Chondrocyte (in vitro differentiated cells): ENCODE measurements around the gene SH3RF2. TPM values are rescaled to one million over a fixed set of nuclear protein-coding genes. Genes with fewer than 3 reads are reported as not detected.

ENCODE experiments used
- DNase-seq: peaks from one replicate; pipeline ENCODE4 v3.0.0; 2021; ENCODE audit warnings: mixed read lengths, low spot score
- H3K27ac Mint-ChIP-seq: one replicate; pipeline ENCODE4 v1.8.0; 2021; ENCODE audit warnings: mild to moderate bottlenecking, moderate library complexity, mixed read lengths; ENCODE audit not compliant: unreplicated experiment
- H3K27me3 Mint-ChIP-seq: 2 replicates; pipeline ENCODE4 v1.8.0; 2021; ENCODE audit warnings: low read depth, mixed read lengths
- H3K36me3 Mint-ChIP-seq: 2 replicates; pipeline ENCODE4 v1.8.0; 2021; ENCODE audit warnings: low read depth, mixed read lengths
- H3K4me1 Mint-ChIP-seq: 2 replicates; pipeline ENCODE4 v1.8.0; 2021; ENCODE audit warnings: low read depth, mild to moderate bottlenecking, mixed read lengths
- H3K4me3 Mint-ChIP-seq: one replicate; pipeline ENCODE4 v1.8.0; 2021; ENCODE audit warnings: mild to moderate bottlenecking, moderate library complexity, mixed read lengths; ENCODE audit not compliant: unreplicated experiment
- H3K9me3 Mint-ChIP-seq: 2 replicates; pipeline ENCODE4 v1.8.0; 2021; ENCODE audit warnings: low read depth, mixed read lengths
- total RNA-seq: library from RNA; stranded (reverse); gene quantifications from 3 replicates; pipeline ENCODE4 v1.2.1, GENCODE V29; 2021
- TF ChIP-seq, protein P1 (sequence below): fragments of 200-600 bp; sonication (generic); IDR thresholded peaks from 2 replicates; pipeline ENCODE4 v1.5.0; 2021; ENCODE audit warnings: antibody characterized with exemption, mild to moderate bottlenecking, moderate library complexity

The SH3RF2 gene
- total RNA-seq, 1 donor from 2014 or later: 0.42 TPM

- Mint-ChIP-seq H3K27ac (no peak overlapping the region), H3K36me3 (no peaks in the 10 kb centered on the region), H3K4me3 (no peak overlapping the region), H3K27me3 (no peaks in the 10 kb centered on the region), H3K4me1 (peaks cover 11% of the 10 kb centered on the region), H3K9me3 (no peaks in the 10 kb centered on the region)
- TF ChIP-seq, protein P1, sequence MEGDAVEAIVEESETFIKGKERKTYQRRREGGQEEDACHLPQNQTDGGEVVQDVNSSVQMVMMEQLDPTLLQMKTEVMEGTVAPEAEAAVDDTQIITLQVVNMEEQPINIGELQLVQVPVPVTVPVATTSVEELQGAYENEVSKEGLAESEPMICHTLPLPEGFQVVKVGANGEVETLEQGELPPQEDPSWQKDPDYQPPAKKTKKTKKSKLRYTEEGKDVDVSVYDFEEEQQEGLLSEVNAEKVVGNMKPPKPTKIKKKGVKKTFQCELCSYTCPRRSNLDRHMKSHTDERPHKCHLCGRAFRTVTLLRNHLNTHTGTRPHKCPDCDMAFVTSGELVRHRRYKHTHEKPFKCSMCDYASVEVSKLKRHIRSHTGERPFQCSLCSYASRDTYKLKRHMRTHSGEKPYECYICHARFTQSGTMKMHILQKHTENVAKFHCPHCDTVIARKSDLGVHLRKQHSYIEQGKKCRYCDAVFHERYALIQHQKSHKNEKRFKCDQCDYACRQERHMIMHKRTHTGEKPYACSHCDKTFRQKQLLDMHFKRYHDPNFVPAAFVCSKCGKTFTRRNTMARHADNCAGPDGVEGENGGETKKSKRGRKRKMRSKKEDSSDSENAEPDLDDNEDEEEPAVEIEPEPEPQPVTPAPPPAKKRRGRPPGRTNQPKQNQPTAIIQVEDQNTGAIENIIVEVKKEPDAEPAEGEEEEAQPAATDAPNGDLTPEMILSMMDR: no peak
- no peak for DNase-seq
These were observed 103.0 kb downstream of the SH3RF2 start for GRCh38 chr5:146039420-146039819.

- no peaks in the 10 kb centered on the region for H3K36me3 Mint-ChIP-seq
- DNase-seq: no peak
- no peak overlapping the region for H3K4me3 Mint-ChIP-seq
- no peak overlapping the region for H3K27ac Mint-ChIP-seq
- TF ChIP-seq, protein P1: no peak
- no peaks in the 10 kb centered on the region for H3K27me3 Mint-ChIP-seq
- H3K9me3 Mint-ChIP-seq: no peaks in the 10 kb centered on the region
- peaks cover 11% of the 10 kb centered on the region for H3K4me1 Mint-ChIP-seq
These were observed 104.1 kb downstream of the SH3RF2 start for GRCh38 chr5:146040527-146040926.

DNA sequence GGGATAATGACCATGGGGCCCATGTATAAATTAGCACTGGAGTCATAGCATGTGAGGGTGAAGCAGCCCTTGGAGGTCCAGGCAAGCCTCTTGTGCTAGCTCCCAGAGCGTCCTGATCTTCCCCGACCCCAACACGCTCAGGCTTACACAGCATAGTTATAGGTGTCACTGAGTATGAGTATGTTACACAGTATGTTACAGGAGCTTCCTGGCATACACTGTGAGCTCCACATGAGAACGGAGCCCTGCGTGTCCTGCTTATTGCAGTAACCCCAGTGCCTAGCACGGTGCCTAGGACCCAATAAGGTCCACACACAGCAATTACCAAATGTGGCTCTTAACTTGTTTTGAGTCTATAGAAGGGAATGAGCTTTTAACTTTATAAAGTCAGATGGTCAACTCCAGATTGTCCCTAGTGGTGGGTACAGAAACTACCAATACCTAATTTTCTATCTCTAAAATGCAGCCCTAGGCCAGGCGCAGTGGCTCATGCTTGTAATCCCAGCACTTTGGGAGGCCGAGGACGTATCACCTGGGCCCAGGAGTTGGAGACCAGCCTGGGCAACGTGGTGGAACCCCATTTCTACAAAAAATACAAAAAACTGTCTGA is 104.9 kb downstream of the SH3RF2 start:
- Mint-ChIP-seq H3K27me3 (no peaks in the 10 kb centered on the region), H3K36me3 (no peaks in the 10 kb centered on the region), H3K4me3 (no peak overlapping the region), H3K9me3 (no peaks in the 10 kb centered on the region), H3K27ac (no peak overlapping the region), H3K4me1 (peaks cover 11% of the 10 kb centered on the region)
- DNase-seq: no peak
- TF ChIP-seq, protein P1: peak; percentile 76

DNA sequence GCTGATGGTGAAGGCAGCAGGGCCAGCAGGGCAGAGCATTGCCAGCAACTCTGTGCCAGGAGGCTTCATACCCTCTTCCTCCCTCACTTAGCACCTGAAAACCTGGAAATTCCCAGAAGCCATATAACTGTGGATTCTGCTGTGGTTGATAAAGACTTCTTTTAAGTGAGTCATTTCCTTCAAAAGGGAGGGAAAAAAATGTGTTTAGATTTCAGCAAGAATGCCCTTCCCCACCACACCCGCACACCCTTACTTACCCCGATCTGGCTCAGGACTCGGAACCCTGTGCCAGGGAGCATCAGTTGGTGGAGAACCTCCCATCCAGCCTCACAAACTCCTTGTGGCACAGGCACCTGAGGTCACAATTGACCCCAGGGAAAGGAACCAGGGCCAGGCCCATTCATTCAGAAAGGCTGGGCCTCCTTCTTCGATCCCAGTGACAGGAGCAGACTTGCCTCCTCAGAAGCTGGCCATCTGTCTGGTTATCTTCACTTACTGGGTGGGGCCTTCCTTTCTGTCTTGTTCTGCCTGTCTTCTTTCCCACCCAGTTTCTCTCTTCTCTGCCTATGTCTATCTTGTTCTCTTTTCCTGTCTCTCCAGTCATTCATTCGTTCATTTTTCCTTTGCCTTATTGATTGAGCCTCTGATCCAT is 106.4 kb downstream of the SH3RF2 start:
- Mint-ChIP-seq H3K4me1 (peaks cover 11% of the 10 kb centered on the region), H3K27ac (no peak overlapping the region), H3K9me3 (no peaks in the 10 kb centered on the region), H3K36me3 (no peaks in the 10 kb centered on the region), H3K4me3 (no peak overlapping the region), H3K27me3 (no peaks in the 10 kb centered on the region)
- TF ChIP-seq, protein P1: no peak
- DNase-seq: no peak

DNA sequence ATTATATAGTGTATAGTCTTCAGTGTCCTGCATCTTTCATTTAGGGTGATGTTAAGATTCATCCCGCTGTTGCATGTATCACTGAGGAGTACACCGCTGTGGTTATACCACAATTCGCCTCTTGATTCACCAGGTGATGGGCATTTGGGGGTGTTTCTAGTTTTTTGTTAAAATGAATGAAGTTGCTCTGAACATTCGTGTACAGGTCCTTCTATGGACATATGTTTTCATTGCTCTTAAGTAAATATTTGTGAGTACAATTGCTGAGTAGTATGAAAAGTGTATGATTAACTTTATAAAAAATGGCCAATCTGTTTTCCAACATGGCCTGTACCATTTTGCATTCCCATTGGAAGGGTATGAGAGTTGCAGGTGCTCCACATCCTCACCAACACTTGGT is 107.3 kb downstream of the SH3RF2 start:
- no peaks in the 10 kb centered on the region for H3K9me3 Mint-ChIP-seq
- no peak for DNase-seq
- H3K36me3 Mint-ChIP-seq: no peaks in the 10 kb centered on the region
- H3K4me3 Mint-ChIP-seq: no peak overlapping the region
- H3K4me1 Mint-ChIP-seq: peaks cover 11% of the 10 kb centered on the region
- TF ChIP-seq, protein P1: no peak
- H3K27me3 Mint-ChIP-seq: no peaks in the 10 kb centered on the region
- H3K27ac Mint-ChIP-seq: no peak overlapping the region
